ENCODE measurements around the gene LMAN2L.

- TF ChIP-seq, protein P1, sequence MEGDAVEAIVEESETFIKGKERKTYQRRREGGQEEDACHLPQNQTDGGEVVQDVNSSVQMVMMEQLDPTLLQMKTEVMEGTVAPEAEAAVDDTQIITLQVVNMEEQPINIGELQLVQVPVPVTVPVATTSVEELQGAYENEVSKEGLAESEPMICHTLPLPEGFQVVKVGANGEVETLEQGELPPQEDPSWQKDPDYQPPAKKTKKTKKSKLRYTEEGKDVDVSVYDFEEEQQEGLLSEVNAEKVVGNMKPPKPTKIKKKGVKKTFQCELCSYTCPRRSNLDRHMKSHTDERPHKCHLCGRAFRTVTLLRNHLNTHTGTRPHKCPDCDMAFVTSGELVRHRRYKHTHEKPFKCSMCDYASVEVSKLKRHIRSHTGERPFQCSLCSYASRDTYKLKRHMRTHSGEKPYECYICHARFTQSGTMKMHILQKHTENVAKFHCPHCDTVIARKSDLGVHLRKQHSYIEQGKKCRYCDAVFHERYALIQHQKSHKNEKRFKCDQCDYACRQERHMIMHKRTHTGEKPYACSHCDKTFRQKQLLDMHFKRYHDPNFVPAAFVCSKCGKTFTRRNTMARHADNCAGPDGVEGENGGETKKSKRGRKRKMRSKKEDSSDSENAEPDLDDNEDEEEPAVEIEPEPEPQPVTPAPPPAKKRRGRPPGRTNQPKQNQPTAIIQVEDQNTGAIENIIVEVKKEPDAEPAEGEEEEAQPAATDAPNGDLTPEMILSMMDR (IDR thresholded peaks at IDR 0.05): no peak
- TF ChIP-seq EZH2 (IDR thresholded peaks at IDR 0.05; ENCODE audit: borderline replicate concordance, insufficient read depth, low read depth, low read length, poor library complexity, severe bottlenecking): no peak
Observed at GRCh38 chr2:96656540-96656939, 83.3 kb downstream of the LMAN2L start.

All from B cell (primary cell).